Measurements from ENCODE around the gene NAA40. TPM values are rescaled to one million over a fixed set of nuclear protein-coding genes. Genes with fewer than 3 reads are reported as not detected.

NAA40 gene
- total RNA-seq, 1 experiment from 2014 or later, result 13.2 TPM

- H3K9me3 ChIP-seq, result no peaks in the 10 kb centered on the region
- H3K27me3 ChIP-seq, result no peaks in the 10 kb centered on the region
- H3K4me3 ChIP-seq, result no peak overlapping the region
- H3K36me3 ChIP-seq, result peaks cover 28% of the 10 kb centered on the region
- no peak for DNase-seq
These were observed 55.2 kb downstream of the NAA40 start for GRCh38 chr11:63993993-63994392.

- no peak for DNase-seq
- H3K27me3 ChIP-seq, result no peaks in the 10 kb centered on the region
- H3K4me3 ChIP-seq, result no peak overlapping the region
- H3K36me3 ChIP-seq, result peaks cover 17% of the 10 kb centered on the region
- H3K9me3 ChIP-seq, result no peaks in the 10 kb centered on the region
These were observed 57.7 kb downstream of the NAA40 start for GRCh38 chr11:63996512-63996911.

DNA sequence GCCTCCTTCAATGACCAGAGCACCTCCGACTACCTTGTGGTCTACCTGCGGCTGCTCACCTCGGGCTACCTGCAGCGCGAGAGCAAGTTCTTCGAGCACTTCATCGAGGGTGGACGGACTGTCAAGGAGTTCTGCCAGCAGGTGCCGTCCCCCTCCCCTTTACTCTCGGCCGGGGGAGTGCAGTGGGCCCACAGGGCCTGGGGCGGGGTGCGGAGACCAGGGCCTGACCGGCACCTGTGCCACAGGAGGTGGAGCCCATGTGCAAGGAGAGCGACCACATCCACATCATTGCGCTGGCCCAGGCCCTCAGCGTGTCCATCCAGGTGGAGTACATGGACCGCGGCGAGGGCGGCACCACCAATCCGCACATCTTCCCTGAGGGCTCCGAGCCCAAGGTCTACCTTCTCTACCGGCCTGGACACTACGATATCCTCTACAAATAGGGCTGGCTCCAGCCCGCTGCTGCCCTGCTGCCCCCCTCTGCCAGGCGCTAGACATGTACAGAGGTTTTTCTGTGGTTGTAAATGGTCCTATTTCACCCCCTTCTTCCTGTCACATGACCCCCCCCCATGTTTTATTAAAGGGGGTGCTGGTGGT is 58.4 kb downstream of the NAA40 start:
- no peak for DNase-seq
- H3K36me3 ChIP-seq, result peaks cover 16% of the 10 kb centered on the region
- no peak overlapping the region for H3K4me3 ChIP-seq

GRCh38 chr11:63997801-63998337 is 59.1 kb downstream of the NAA40 start:
- Histone ChIP-seq H3K27me3 (no peaks in the 10 kb centered on the region), H3K9me3 (no peaks in the 10 kb centered on the region), H3K36me3 (peaks cover 16% of the 10 kb centered on the region), H3K4me3 (no peak overlapping the region)
- no peak for DNase-seq

More for the DNA sequence above, 58.4 kb downstream of the NAA40 start:
- Histone ChIP-seq H3K9me3 (no peaks in the 10 kb centered on the region), H3K27me3 (no peaks in the 10 kb centered on the region)

- Histone ChIP-seq H3K4me3 (no peak overlapping the region), H3K9me3 (no peaks in the 10 kb centered on the region), H3K27me3 (no peaks in the 10 kb centered on the region), H3K36me3 (peaks cover 18% of the 10 kb centered on the region)
- no peak for DNase-seq
These were observed 60.0 kb downstream of the NAA40 start for GRCh38 chr11:63998558-63999348.

DNA sequence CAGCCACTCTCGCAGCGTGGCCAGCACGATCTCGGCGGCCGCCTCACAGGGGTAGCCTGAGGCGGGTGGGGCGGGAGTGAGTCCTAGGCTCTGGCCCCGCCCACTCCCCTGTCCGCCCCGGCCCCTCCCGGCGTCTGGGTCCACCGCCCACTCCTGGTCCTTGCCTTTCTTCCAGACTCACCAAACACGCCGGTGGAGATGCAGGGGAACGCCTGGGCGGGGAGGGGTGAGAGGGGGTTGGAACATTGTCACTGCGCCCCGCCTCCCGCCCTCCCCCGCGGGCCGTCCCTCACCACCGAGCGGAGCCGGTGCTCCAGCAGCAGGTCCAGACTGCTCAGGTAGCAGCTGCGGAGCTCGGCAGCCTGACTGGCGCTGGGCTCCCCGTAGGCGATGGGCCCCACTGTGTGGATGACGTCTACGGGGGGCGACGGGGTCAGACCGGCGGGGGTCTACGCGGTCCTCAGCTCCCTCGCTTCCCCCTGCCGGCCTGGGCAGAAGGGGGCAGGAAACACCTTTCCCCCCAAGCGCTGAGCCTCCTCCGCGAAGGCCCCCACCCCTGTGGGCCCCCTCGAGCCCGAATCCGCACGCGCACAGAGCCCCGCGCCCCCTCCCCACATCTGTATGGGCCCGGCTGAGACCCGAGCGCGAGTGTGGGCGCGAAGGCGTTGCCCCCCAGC is 60.7 kb downstream of the NAA40 start:
- Histone ChIP-seq H3K36me3 (peaks cover 18% of the 10 kb centered on the region), H3K9me3 (no peaks in the 10 kb centered on the region), H3K4me3 (no peak overlapping the region), H3K27me3 (no peaks in the 10 kb centered on the region)
- DNase-seq, result no peak

- Histone ChIP-seq H3K27me3 (no peaks in the 10 kb centered on the region), H3K9me3 (no peaks in the 10 kb centered on the region), H3K4me3 (no peak overlapping the region), H3K36me3 (peaks cover 21% of the 10 kb centered on the region)
- DNase-seq, result no peak
These were observed 61.4 kb downstream of the NAA40 start for GRCh38 chr11:64000026-64000739.

DNA sequence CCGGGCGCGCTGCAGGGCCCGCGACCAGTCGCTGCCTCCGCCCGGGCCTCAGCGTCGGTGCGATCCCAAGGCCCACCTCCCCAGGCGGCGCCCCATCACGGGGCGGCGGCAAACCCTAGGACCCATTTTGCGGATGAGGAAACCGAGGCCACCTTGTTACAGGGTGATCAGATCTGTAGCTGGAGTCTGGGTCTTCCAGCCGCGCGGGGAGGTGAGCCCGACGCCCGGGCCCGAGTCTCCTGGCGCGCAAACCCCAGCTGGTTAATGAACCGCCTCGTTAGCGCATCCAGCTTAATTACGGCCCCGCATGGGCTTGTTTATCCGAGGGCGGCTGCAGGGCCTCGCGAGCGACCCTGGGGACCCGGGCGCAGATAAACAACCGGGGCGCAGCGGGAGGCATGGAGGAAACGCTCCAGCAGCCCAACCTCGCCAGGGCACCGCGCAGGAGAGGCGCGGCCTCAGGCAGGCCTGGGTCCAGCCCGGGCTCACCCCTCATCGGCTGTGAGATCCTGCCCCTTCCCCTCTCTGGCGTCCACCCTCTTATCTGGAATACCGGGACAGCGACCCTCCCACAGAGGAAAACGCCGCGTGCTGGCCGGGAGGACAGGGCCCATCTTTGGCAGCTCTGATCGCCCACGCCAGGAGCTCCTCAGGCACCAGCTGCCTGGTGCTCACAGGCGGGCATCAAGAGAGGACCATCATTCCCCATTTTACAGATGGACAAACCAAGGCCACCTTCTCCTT is 62.1 kb downstream of the NAA40 start:
- H3K27me3 ChIP-seq, result no peaks in the 10 kb centered on the region
- DNase-seq, result no peak
- no peaks in the 10 kb centered on the region for H3K9me3 ChIP-seq
- peaks cover 21% of the 10 kb centered on the region for H3K36me3 ChIP-seq
- no peak overlapping the region for H3K4me3 ChIP-seq

DNA sequence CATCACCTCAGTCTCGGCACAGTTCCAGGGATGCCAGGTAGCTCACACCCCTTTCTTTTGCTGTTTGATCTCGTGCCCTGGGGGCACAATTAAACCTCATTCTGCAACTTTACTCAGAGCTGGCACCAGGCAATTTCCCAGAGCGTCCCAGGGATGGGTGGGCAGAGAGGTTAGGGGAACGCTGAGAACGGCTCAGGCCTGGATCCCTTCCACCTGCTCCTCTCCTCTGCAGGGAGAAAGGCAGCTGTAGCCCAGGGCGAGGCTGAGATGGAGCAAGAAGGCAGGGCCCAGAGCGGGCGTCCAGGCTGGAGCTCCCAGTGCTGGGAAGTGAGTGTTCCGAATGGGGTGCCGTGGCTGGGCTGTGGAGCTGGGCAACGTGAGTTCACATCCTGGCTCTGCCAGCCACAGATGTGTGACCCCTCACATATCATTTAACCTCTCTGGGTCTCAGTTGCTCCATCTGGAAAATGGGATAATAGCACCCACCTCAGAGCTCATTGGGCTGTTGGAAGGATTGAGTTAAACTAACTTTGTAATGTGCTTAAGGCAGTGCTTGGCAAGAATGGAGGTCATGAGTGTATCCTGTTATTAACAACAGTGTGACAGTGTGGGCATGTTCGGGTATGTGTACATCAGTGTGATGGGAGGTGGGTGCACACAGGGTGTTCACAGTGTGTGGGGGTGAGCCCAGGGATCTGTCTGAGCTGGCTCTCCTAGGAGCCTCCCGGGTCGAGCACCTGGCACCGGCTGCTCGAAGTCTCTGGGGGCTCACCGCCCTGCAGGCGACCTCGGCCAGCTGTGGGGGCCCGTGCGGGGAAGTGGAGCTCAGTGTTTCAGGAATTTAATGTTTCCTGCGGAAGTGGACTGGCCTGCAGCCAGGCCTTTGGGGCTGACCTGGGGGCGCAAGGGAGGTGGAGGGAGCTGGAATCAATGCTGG is 63.0 kb downstream of the NAA40 start:
- Histone ChIP-seq H3K4me3 (no peak overlapping the region), H3K27me3 (no peaks in the 10 kb centered on the region), H3K36me3 (peaks cover 16% of the 10 kb centered on the region), H3K9me3 (no peaks in the 10 kb centered on the region)
- DNase-seq, result no peak

DNA sequence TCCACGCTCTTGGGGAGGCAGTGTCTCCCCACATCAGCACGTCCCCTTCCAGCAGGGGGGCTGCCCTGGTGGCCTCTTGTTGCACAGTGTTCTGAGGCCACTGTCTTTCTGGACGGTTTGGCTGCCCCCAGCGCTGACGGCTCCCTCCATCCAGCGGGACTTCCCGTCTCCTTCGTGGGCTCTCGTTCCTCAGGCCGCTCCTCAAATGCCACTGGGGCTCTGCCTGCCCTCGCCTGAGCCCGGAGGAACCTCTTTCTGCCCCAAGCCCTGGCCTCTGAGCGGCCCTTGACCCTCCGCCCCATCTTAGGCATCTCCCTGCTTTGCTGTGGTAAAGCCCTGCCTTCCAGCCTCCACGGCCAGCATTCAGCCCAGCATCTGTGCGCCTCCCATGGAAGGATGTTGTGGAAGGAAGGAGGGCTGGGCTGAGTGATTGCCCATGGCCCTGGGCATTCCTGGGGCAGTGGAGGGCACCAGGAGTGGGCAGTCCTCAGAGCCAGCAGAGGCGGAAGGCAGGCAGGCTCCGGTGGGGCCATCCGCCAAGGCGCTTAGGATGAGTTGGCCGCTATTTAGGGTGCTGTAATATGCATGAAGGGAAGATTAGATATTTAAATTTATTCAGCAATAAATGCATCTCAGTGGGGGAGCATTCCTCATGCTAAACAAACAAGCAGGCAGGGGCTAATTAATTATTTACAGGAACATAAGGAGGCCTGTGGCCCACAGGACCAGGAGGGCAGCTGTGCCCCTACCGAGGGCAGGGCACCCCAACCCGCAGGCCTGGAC is 65.2 kb downstream of the NAA40 start:
- DNase-seq, result no peak
- Histone ChIP-seq H3K27me3 (no peaks in the 10 kb centered on the region), H3K4me3 (no peak overlapping the region), H3K9me3 (no peaks in the 10 kb centered on the region), H3K36me3 (peaks cover 5% of the 10 kb centered on the region)

GRCh38 chr11:64004590-64004984 is 65.8 kb downstream of the NAA40 start:
- no peak overlapping the region for H3K4me3 ChIP-seq
- H3K36me3 ChIP-seq, result peaks cover 5% of the 10 kb centered on the region
- no peaks in the 10 kb centered on the region for H3K27me3 ChIP-seq
- no peak for DNase-seq
- H3K9me3 ChIP-seq, result no peaks in the 10 kb centered on the region

DNA sequence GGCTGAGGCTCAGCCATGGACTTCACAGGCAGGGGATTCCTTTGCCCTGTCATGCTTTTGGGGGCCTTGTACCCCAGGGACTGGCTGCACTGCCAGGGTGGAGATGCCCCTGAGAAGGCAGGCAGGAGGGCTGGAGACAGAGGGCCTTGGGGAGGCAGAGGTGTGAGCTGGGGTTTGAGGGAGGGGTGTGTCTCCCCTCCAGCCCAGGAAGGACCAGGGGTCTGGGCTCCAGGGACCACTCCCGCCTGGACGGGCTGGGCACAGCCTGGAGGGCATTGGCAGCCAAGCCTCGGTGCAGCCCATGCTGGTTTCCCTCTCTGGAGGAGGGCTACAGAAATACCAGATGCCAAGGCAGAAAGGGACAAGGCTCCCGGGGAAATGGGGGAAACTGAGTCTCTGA is 66.9 kb downstream of the NAA40 start:
- Histone ChIP-seq H3K9me3 (no peaks in the 10 kb centered on the region), H3K36me3 (peaks cover 5% of the 10 kb centered on the region)

DNA sequence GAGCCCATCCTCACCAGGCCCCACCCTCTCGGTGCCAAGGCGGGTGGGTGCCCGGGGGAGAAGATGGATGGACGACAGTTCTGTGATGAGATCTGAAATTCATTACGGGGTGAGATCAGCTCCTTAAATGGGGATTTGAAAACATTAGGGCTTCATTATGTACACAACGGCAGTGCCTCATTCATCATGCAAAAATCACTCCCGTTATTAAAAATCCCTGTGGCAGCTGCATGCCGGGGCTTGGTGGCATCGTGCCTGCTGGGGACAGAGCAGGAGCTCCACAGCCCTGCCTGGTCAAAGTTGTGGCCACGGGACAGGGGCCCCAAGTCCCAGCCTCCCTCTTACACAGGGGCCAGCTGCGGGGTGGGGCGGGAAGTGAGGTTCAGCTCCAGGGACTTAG is 67.6 kb downstream of the NAA40 start:
- Histone ChIP-seq H3K27me3 (no peaks in the 10 kb centered on the region), H3K4me3 (no peak overlapping the region), H3K36me3 (peaks cover 5% of the 10 kb centered on the region), H3K9me3 (no peaks in the 10 kb centered on the region)
- no peak for DNase-seq

More for the DNA sequence above, 66.9 kb downstream of the NAA40 start:
- no peak for DNase-seq
- no peak overlapping the region for H3K4me3 ChIP-seq
- H3K27me3 ChIP-seq, result no peaks in the 10 kb centered on the region

Data from MG63 (cell line).